Measurements from ENCODE around the gene KIRREL1. TPM values are rescaled to one million over a fixed set of nuclear protein-coding genes. Genes with fewer than 3 reads are reported as not detected.

Gene KIRREL1
- total and polyA plus RNA-seq, 2 experiments from 2014 or later, result 5.1 to 35.2 TPM

- TF ChIP-seq ZNF462 (CRISPR knock-in tag; IDR thresholded peaks at IDR 0.05) (no peak), NANOG (IDR thresholded peaks at IDR 0.05; ENCODE audit: borderline replicate concordance) (no peak), ZNF331 (CRISPR knock-in tag; IDR thresholded peaks at IDR 0.05; ENCODE audit: low read depth) (no peak), CREB1 (CRISPR knock-in tag; IDR thresholded peaks at IDR 0.05; ENCODE audit: low read depth) (no peak), ETS1 (IDR thresholded peaks at IDR 0.05) (no peak), JUNB (IDR thresholded peaks at IDR 0.05; ENCODE audit: unreplicated experiment) (no peak)
Measured at GRCh38 chr1:157944663-157945280, 48.7 kb upstream of the KIRREL1 start (continued).

DNA sequence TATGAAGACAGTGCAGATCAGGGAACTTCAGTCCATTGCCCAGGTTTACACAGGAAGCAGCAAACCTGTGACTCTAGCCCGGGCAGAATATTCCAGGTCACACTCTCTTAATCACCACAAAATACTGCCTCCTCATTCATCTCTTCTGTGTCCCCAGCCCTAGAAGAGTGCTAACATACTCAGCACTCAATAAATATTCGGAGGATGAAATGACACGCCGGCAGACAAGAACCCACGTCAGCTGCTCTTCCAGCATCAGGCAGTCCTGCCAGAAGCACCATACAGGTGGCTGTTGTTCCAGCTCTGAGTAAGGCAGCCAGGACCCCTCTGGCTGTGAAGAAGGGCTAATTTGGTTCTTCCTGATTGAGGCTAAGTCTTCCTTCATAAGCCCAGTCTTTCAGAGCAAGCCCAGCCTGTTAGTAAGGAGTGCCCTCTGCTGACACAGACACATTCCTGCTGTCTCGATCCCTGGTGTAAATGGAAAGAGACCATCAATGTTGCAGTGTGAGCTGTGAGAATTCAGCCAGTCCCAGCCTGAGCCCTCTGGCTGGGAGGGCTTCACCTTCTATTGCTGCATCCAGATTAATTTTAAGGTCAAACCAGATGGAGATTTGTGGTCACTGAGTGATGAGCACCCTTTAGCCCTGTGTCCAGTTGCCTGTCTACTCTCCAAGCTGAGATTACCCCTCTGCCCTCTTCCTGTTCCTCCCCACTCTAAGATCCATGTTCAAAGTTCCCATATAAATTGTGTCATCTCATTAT, 45.0 kb upstream of the KIRREL1 start:
- no peak overlapping the region for H3K27ac ChIP-seq (ENCODE audit: low read depth)
- H3K27ac Mint-ChIP-seq, result no peak overlapping the region
- ATAC-seq (peak; percentile 99), DNase-seq (ENCODE audit: low spot score) (peak; percentile 86)
- no peaks in the 10 kb centered on the region for H3F3A ChIP-seq (replicated peaks; ENCODE audit: low read depth)
- H4K20me1 ChIP-seq (replicated peaks; ENCODE audit: insufficient read depth), result no peaks in the 10 kb centered on the region; the same call in 1 of the 2 replicates
- no peaks in the 10 kb centered on the region for H3K36me3 ChIP-seq (ENCODE audit: insufficient read depth)
- TF ChIP-seq ZNF114 (CRISPR knock-in tag; IDR thresholded peaks at IDR 0.05) (no peak), ZNF331 (CRISPR knock-in tag; IDR thresholded peaks at IDR 0.05; ENCODE audit: low read depth) (no peak), EZH2phosphoT487 (IDR thresholded peaks at IDR 0.05; ENCODE audit: unreplicated experiment) (no peak)
- TF ChIP-seq, protein P1, sequence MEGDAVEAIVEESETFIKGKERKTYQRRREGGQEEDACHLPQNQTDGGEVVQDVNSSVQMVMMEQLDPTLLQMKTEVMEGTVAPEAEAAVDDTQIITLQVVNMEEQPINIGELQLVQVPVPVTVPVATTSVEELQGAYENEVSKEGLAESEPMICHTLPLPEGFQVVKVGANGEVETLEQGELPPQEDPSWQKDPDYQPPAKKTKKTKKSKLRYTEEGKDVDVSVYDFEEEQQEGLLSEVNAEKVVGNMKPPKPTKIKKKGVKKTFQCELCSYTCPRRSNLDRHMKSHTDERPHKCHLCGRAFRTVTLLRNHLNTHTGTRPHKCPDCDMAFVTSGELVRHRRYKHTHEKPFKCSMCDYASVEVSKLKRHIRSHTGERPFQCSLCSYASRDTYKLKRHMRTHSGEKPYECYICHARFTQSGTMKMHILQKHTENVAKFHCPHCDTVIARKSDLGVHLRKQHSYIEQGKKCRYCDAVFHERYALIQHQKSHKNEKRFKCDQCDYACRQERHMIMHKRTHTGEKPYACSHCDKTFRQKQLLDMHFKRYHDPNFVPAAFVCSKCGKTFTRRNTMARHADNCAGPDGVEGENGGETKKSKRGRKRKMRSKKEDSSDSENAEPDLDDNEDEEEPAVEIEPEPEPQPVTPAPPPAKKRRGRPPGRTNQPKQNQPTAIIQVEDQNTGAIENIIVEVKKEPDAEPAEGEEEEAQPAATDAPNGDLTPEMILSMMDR (conservative IDR thresholded peaks at IDR 0.05; ENCODE audit: low read depth in 2 of 2), result peak; percentile 84 to 99
- H3K27me3 ChIP-seq (ENCODE audit: insufficient read depth), result no peaks in the 10 kb centered on the region
- no peaks in the 10 kb centered on the region for H3K27me3 Mint-ChIP-seq (ENCODE audit: insufficient read depth, low read depth, poor library complexity)
- H3K9me2 ChIP-seq (ENCODE audit: insufficient read depth), result no peaks in the 10 kb centered on the region
- H3K4me2 ChIP-seq, result no peak overlapping the region
- no peaks in the 10 kb centered on the region for H3K36me3 Mint-ChIP-seq (ENCODE audit: low read depth)
- no peaks in the 10 kb centered on the region for H3K79me2 ChIP-seq (replicated peaks; ENCODE audit: insufficient read depth)
- no peak overlapping the region for H2AFZ ChIP-seq
- H3K9me3 Mint-ChIP-seq, result no peaks in the 10 kb centered on the region
- no peaks in the 10 kb centered on the region for H3K4me1 ChIP-seq (ENCODE audit: insufficient read depth)
- peaks cover 5% of the 10 kb centered on the region; the same call in 1 of the 3 replicates for H3K4me1 Mint-ChIP-seq
- H3K4me3 ChIP-seq, result no peak overlapping the region
- no peak overlapping the region for H3K4me3 Mint-ChIP-seq

All from GM23338 (cell line).